Trophoblast cell (in vitro differentiated cells and primary cell): Measurements from ENCODE around the gene COPS9.

ENCODE experiments used
- DNase-seq, 2 donors: peaks; one replicate each; pipeline ENCODE4 v3.0.0-alpha.2; 2016
- H2AFZ ChIP-seq: 2 replicates; pipeline ENCODE4 v1.6.1; 2013; ENCODE audit warnings: low read length, moderate library complexity, mild to moderate bottlenecking; ENCODE audit not compliant: insufficient read depth, poor library complexity
- H2AK5ac ChIP-seq: 2 replicates; pipeline ENCODE4 v1.6.1; 2013; ENCODE audit warnings: mild to moderate bottlenecking, low read length
- H2BK120ac ChIP-seq: 2 replicates; pipeline ENCODE4 v1.6.1; 2013; ENCODE audit warnings: low read length, mild to moderate bottlenecking, moderate library complexity; ENCODE audit not compliant: insufficient read depth, poor library complexity
- H2BK12ac ChIP-seq: 2 replicates; pipeline ENCODE4 v1.6.1; 2013; ENCODE audit warnings: mild to moderate bottlenecking, low read length, moderate library complexity
- H2BK5ac ChIP-seq: 2 replicates; pipeline ENCODE4 v1.6.1; 2013; ENCODE audit warnings: low read length, low read depth, moderate library complexity, mild to moderate bottlenecking; ENCODE audit not compliant: poor library complexity
- H3K14ac ChIP-seq: 2 replicates; pipeline ENCODE4 v1.6.1; 2013; ENCODE audit warnings: mild to moderate bottlenecking, low read length
- H3K18ac ChIP-seq: 2 replicates; pipeline ENCODE4 v1.6.1; 2013; ENCODE audit warnings: mild to moderate bottlenecking, low read length
- H3K23ac ChIP-seq: 2 replicates; pipeline ENCODE4 v1.6.1; 2013; ENCODE audit warnings: low read length
- H3K27ac ChIP-seq: 2 replicates; pipeline ENCODE4 v1.5.1; 2013; ENCODE audit warnings: low read depth, mild to moderate bottlenecking, inconsistent platforms, low read length, moderate library complexity
- H3K27me3 ChIP-seq: 2 replicates; pipeline ENCODE4 v1.6.1; 2013; ENCODE audit warnings: inconsistent platforms, mild to moderate bottlenecking, low read length, moderate library complexity; ENCODE audit not compliant: insufficient read depth
- H3K36me3 ChIP-seq, 2 experiments: 1 replicate in 1 of 2; 2 replicates in 1 of 2; pipeline ENCODE4 v1.6.1; 2013; ENCODE audit warnings: low read length in 2 of 2, mild to moderate bottlenecking in 2 of 2, moderate library complexity in 1 of 2; ENCODE audit not compliant: insufficient read depth in 2 of 2, control insufficient read depth in 1 of 2
- H3K4ac ChIP-seq: 2 replicates; pipeline ENCODE4 v1.6.1; 2013; ENCODE audit warnings: low read depth, mild to moderate bottlenecking, low read length, moderate library complexity
- H3K4me1 ChIP-seq, 2 experiments: 1 replicate in 1 of 2; 2 replicates in 1 of 2; pipeline ENCODE4 v1.6.1; 2013; ENCODE audit warnings: low read length in 2 of 2, mild to moderate bottlenecking in 2 of 2, moderate library complexity in 1 of 2; ENCODE audit not compliant: insufficient read depth in 2 of 2, control insufficient read depth in 1 of 2
- H3K4me2 ChIP-seq: 2 replicates; pipeline ENCODE4 v1.6.1; 2013; ENCODE audit warnings: inconsistent platforms, mild to moderate bottlenecking, low read length, moderate library complexity
- H3K4me3 ChIP-seq: 2 replicates; pipeline ENCODE4 v1.5.1; 2013; ENCODE audit warnings: mild to moderate bottlenecking, low read depth, low read length, inconsistent platforms
- H3K79me1 ChIP-seq: one replicate; pipeline ENCODE4 v1.6.1; 2013; ENCODE audit warnings: low read length
- H3K79me2 ChIP-seq: 2 replicates; pipeline ENCODE4 v1.6.1; 2013; ENCODE audit warnings: low read length, mild to moderate bottlenecking; ENCODE audit not compliant: control insufficient read depth, insufficient read depth, poor library complexity
- H3K9ac ChIP-seq: 2 replicates; pipeline ENCODE4 v1.6.1; 2013; ENCODE audit warnings: mild to moderate bottlenecking, low read length
- H3K9me3 ChIP-seq: 2 replicates; pipeline ENCODE4 v1.6.1; 2013; ENCODE audit warnings: low read depth, mild to moderate bottlenecking, control low read depth, inconsistent platforms, low read length; ENCODE audit not compliant: insufficient read depth
- H4K12ac ChIP-seq: 2 replicates; pipeline ENCODE4 v1.6.1; 2013; ENCODE audit warnings: low read depth, mild to moderate bottlenecking, low read length, moderate library complexity
- H4K8ac ChIP-seq: 2 replicates; pipeline ENCODE4 v1.6.1; 2013; ENCODE audit warnings: low read depth, mild to moderate bottlenecking, low read length, moderate library complexity
- H4K91ac ChIP-seq: one replicate; pipeline ENCODE4 v1.6.1; 2013; ENCODE audit warnings: low read depth, mild to moderate bottlenecking, low read length, moderate library complexity
- WGBS: extraction: QIAGEN DNeasy Blood & Tissue Kit; methylation state at CpG from one replicate; pipeline ENCODE4 v1.1.7; 2013; ENCODE audit warnings: missing lambda C conversion rate; ENCODE audit not compliant: insufficient read length, insufficient coverage; ENCODE audit errors: extremely low coverage; 5-methylcytosine and 5-hydroxymethylcytosine counted together

The COPS9 gene

DNA sequence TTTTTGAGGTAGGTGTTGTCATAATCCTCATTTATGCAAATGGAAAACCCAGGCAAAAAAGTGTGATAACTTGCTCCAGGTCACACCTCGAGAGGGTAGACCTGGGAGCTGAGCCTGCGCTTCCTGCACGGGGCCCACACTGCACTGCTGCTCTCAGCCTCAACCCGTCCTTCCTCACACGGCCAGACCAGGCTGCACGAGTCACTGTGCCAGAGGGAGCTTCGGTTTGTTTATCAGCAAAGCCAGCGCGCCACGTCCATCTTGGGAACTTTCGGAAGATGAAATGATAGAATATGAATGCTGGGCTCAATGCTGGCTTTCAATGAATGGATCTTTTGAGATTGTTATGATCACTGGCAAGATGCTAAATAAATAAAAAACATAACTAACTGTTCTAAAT, 14.4 kb downstream of the COPS9 start:
- Histone ChIP-seq H2BK12ac (no peak overlapping the region), H3K27me3 (no peaks in the 10 kb centered on the region), H3K79me2 (no peaks in the 10 kb centered on the region), H3K4ac (no peak overlapping the region), H3K9me3 (no peaks in the 10 kb centered on the region), H3K4me3 (no peak overlapping the region), H2BK120ac (no peak overlapping the region), H3K9ac (no peak overlapping the region), H2BK5ac (no peak overlapping the region), H3K14ac (no peak overlapping the region), H3K23ac (no peak overlapping the region), H3K4me2 (no peak overlapping the region), H4K12ac (no peak overlapping the region), H3K27ac (no peak overlapping the region), H3K4me1 (no peaks in the 10 kb centered on the region), H2AK5ac (no peak overlapping the region), H4K8ac (no peak overlapping the region), H3K79me1 (no peaks in the 10 kb centered on the region), H4K91ac (no peak overlapping the region), H3K36me3 (peaks cover 7 to 9% of the 10 kb centered on the region in 2 experiments), H3K18ac (no peak overlapping the region), H2AFZ (no peak overlapping the region)
- WGBS = no CpG with 5 or more reads among the region's 11 CpGs
- DNase-seq = no peak

DNA sequence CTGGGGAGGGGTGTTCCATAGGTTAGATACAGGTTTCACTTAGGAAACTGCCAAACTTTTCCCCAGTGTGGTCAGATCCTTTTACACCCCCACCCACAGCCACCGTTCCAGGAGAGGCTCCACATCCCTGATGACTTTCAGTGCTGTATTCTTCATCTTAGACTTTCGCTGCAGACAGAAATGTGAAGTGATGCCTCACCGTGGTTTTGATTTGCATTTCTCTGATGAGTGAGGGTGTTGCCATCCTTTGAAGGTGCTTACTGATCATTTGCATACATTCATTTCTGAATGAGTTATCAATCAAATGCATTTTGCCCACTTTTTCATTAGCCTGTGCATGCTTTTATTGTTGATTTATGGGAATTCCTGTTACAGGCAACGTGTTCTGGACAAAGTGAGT, 14.9 kb downstream of the COPS9 start:
- peaks cover 6% of the 10 kb centered on the region in 2 experiments for H3K36me3 ChIP-seq
- no CpG with 5 or more reads among the region's 4 CpGs for WGBS

DNA sequence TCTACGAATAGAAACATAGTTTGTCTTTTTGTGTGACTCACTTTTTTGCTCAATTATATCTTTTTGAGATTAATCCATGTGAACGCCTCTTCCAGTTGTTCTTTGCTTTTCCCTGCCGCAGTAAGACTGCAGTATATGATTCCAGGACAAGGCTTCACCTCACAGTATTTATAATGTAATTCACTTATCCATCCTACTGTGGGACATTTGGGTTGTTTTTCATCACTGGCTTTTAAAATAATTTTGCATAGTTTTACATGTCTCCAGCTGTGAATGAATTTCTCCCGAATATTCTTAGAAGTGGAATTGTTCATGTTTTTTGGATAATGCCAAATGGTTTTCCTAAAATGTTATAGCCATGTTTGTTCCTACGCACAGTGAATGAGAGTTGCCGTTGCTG, 21.9 kb downstream of the COPS9 start:
- Histone ChIP-seq H3K9ac (no peak overlapping the region), H2BK120ac (no peak overlapping the region), H3K79me2 (no peaks in the 10 kb centered on the region), H3K18ac (no peak overlapping the region), H4K91ac (no peak overlapping the region), H3K4me3 (no peak overlapping the region), H3K4me1 (no peaks in the 10 kb centered on the region), H3K14ac (no peak overlapping the region), H3K23ac (no peak overlapping the region), H2AFZ (no peak overlapping the region), H3K27me3 (no peaks in the 10 kb centered on the region), H3K4ac (no peak overlapping the region), H4K12ac (no peak overlapping the region), H2BK5ac (no peak overlapping the region), H3K27ac (no peak overlapping the region), H2AK5ac (no peak overlapping the region), H3K36me3 (no peaks in the 10 kb centered on the region), H3K79me1 (no peaks in the 10 kb centered on the region), H3K4me2 (no peak overlapping the region), H2BK12ac (no peak overlapping the region), H4K8ac (no peak overlapping the region), H3K9me3 (peaks cover 8% of the 10 kb centered on the region)
- no peak for DNase-seq
- WGBS = no CpG with 5 or more reads among the region's 6 CpGs

More for the DNA sequence above, 14.9 kb downstream of the COPS9 start:
- no peak overlapping the region for H4K12ac ChIP-seq
- no peak overlapping the region for H3K18ac ChIP-seq
- no peak overlapping the region for H3K23ac ChIP-seq
- H2AFZ ChIP-seq = no peak overlapping the region
- H4K8ac ChIP-seq = no peak overlapping the region
- DNase-seq = no peak
- no peak overlapping the region for H2BK12ac ChIP-seq
- no peak overlapping the region for H2BK5ac ChIP-seq
- no peak overlapping the region for H4K91ac ChIP-seq
- H3K4me1 ChIP-seq = no peaks in the 10 kb centered on the region
- no peak overlapping the region for H3K4ac ChIP-seq
- H3K4me3 ChIP-seq = no peak overlapping the region
- no peak overlapping the region for H2BK120ac ChIP-seq
- no peak overlapping the region for H3K14ac ChIP-seq
- H2AK5ac ChIP-seq = no peak overlapping the region
- H3K9me3 ChIP-seq = no peaks in the 10 kb centered on the region
- H3K4me2 ChIP-seq = no peak overlapping the region
- no peak overlapping the region for H3K27ac ChIP-seq
- H3K79me2 ChIP-seq = no peaks in the 10 kb centered on the region
- H3K9ac ChIP-seq = no peak overlapping the region
- H3K27me3 ChIP-seq = no peaks in the 10 kb centered on the region
- no peaks in the 10 kb centered on the region for H3K79me1 ChIP-seq

- Histone ChIP-seq H3K27me3 (no peaks in the 10 kb centered on the region), H3K23ac (no peak overlapping the region), H2AK5ac (no peak overlapping the region), H4K8ac (no peak overlapping the region), H2BK12ac (no peak overlapping the region), H3K9ac (no peak overlapping the region), H3K9me3 (peaks cover 8% of the 10 kb centered on the region), H3K4me3 (no peak overlapping the region), H3K79me2 (no peaks in the 10 kb centered on the region), H4K91ac (no peak overlapping the region), H3K27ac (no peak overlapping the region), H3K18ac (no peak overlapping the region), H3K4me1 (no peaks in the 10 kb centered on the region), H4K12ac (no peak overlapping the region), H3K14ac (no peak overlapping the region), H3K4ac (no peak overlapping the region), H2BK5ac (no peak overlapping the region), H3K79me1 (no peaks in the 10 kb centered on the region), H2AFZ (no peak overlapping the region), H2BK120ac (no peak overlapping the region), H3K36me3 (no peaks in the 10 kb centered on the region), H3K4me2 (no peak overlapping the region)
- no peak for DNase-seq
- no CpG with 5 or more reads among the region's 5 CpGs for WGBS
These were observed 23.0 kb downstream of the COPS9 start for GRCh38 chr2:240112914-240113690.
